Measurements from ENCODE around the gene NUP54.

Gene NUP54

GRCh38 chr4:76141241-76141640 is 7.0 kb downstream of the NUP54 start:
- no peak for DNase-seq (ENCODE audit: insufficient read length)
- TF ChIP-seq POLR2AphosphoS5 (IDR thresholded peaks at IDR 0.05; ENCODE audit: low read depth, low read length) (no peak), POLR2A (IDR thresholded peaks at IDR 0.05; ENCODE audit: low read depth, low read length) (no peak), TAF1 (IDR thresholded peaks at IDR 0.05; ENCODE audit: borderline replicate concordance, low read depth, low read length) (no peak)
- FAIRE-seq: no peak

GRCh38 chr4:76127754-76128153 is 20.4 kb downstream of the NUP54 start:
- DNase-seq (ENCODE audit: insufficient read length) (no peak), FAIRE-seq (no peak)
- TF ChIP-seq POLR2A (IDR thresholded peaks at IDR 0.05; ENCODE audit: low read depth, low read length): no peak
- TF ChIP-seq POLR2AphosphoS5 (IDR thresholded peaks at IDR 0.05; ENCODE audit: low read depth, low read length): no peak
- no peak for TF ChIP-seq TAF1 (IDR thresholded peaks at IDR 0.05; ENCODE audit: borderline replicate concordance, low read depth, low read length)

GRCh38 chr4:76125816-76126215 is 22.4 kb downstream of the NUP54 start:
- no peak for TF ChIP-seq POLR2A (IDR thresholded peaks at IDR 0.05; ENCODE audit: low read depth, low read length)
- TF ChIP-seq POLR2AphosphoS5 (IDR thresholded peaks at IDR 0.05; ENCODE audit: low read depth, low read length): no peak
- no peak for TF ChIP-seq TAF1 (IDR thresholded peaks at IDR 0.05; ENCODE audit: borderline replicate concordance, low read depth, low read length)
- no peak for DNase-seq (ENCODE audit: insufficient read length)
- no peak for FAIRE-seq

- TF ChIP-seq TAF1 (IDR thresholded peaks at IDR 0.05; ENCODE audit: borderline replicate concordance, low read depth, low read length) (no peak), POLR2A (IDR thresholded peaks at IDR 0.05; ENCODE audit: low read depth, low read length) (no peak), POLR2AphosphoS5 (IDR thresholded peaks at IDR 0.05; ENCODE audit: low read depth, low read length) (no peak)
- FAIRE-seq: no peak
- DNase-seq (ENCODE audit: insufficient read length): no peak
Measured at GRCh38 chr4:76120199-76120598, 28.0 kb downstream of the NUP54 start.

GRCh38 chr4:76117536-76117935 is 30.7 kb downstream of the NUP54 start:
- FAIRE-seq (no peak), DNase-seq (ENCODE audit: insufficient read length) (no peak)
- no peak for TF ChIP-seq POLR2AphosphoS5 (IDR thresholded peaks at IDR 0.05; ENCODE audit: low read depth, low read length)
- TF ChIP-seq TAF1 (IDR thresholded peaks at IDR 0.05; ENCODE audit: borderline replicate concordance, low read depth, low read length): no peak
- TF ChIP-seq POLR2A (IDR thresholded peaks at IDR 0.05; ENCODE audit: low read depth, low read length): no peak

GRCh38 chr4:76116821-76117220 is 31.4 kb downstream of the NUP54 start:
- DNase-seq (ENCODE audit: insufficient read length): no peak

GRCh38 chr4:76108467-76109181 is 39.6 kb downstream of the NUP54 start:
- DNase-seq (ENCODE audit: insufficient read length) (no peak), FAIRE-seq (peak; percentile 65)
- TF ChIP-seq POLR2AphosphoS5 (IDR thresholded peaks at IDR 0.05; ENCODE audit: low read depth, low read length): no peak
- no peak for TF ChIP-seq TAF1 (IDR thresholded peaks at IDR 0.05; ENCODE audit: borderline replicate concordance, low read depth, low read length)
- no peak for TF ChIP-seq POLR2A (IDR thresholded peaks at IDR 0.05; ENCODE audit: low read depth, low read length)

More at GRCh38 chr4:76116821-76117220, 31.4 kb downstream of the NUP54 start:
- no peak for TF ChIP-seq POLR2AphosphoS5 (IDR thresholded peaks at IDR 0.05; ENCODE audit: low read depth, low read length)
- TF ChIP-seq TAF1 (IDR thresholded peaks at IDR 0.05; ENCODE audit: borderline replicate concordance, low read depth, low read length): no peak
- no peak for TF ChIP-seq POLR2A (IDR thresholded peaks at IDR 0.05; ENCODE audit: low read depth, low read length)
- no peak for FAIRE-seq

- DNase-seq (ENCODE audit: insufficient read length) (no peak), FAIRE-seq (no peak)
- TF ChIP-seq TAF1 (IDR thresholded peaks at IDR 0.05; ENCODE audit: borderline replicate concordance, low read depth, low read length) (no peak), POLR2AphosphoS5 (IDR thresholded peaks at IDR 0.05; ENCODE audit: low read depth, low read length) (no peak), POLR2A (IDR thresholded peaks at IDR 0.05; ENCODE audit: low read depth, low read length) (no peak)
Measured at GRCh38 chr4:76106442-76106841, 41.8 kb downstream of the NUP54 start.

- DNase-seq (ENCODE audit: insufficient read length) (no peak), FAIRE-seq (no peak)
- TF ChIP-seq TAF1 (IDR thresholded peaks at IDR 0.05; ENCODE audit: borderline replicate concordance, low read depth, low read length) (no peak), POLR2A (IDR thresholded peaks at IDR 0.05; ENCODE audit: low read depth, low read length) (no peak), POLR2AphosphoS5 (IDR thresholded peaks at IDR 0.05; ENCODE audit: low read depth, low read length) (no peak)
Measured at GRCh38 chr4:76105652-76106051, 42.5 kb downstream of the NUP54 start.

GRCh38 chr4:76096076-76096475 is 52.1 kb downstream of the NUP54 start:
- TF ChIP-seq TAF1 (IDR thresholded peaks at IDR 0.05; ENCODE audit: borderline replicate concordance, low read depth, low read length) (no peak), POLR2A (IDR thresholded peaks at IDR 0.05; ENCODE audit: low read depth, low read length) (no peak), POLR2AphosphoS5 (IDR thresholded peaks at IDR 0.05; ENCODE audit: low read depth, low read length) (no peak)
- FAIRE-seq (no peak), DNase-seq (ENCODE audit: insufficient read length) (no peak)

GRCh38 chr4:76095568-76095967 is 52.6 kb downstream of the NUP54 start:
- no peak for FAIRE-seq
- DNase-seq (ENCODE audit: insufficient read length): no peak
- TF ChIP-seq POLR2A (IDR thresholded peaks at IDR 0.05; ENCODE audit: low read depth, low read length) (no peak), POLR2AphosphoS5 (IDR thresholded peaks at IDR 0.05; ENCODE audit: low read depth, low read length) (no peak)

- no peak for FAIRE-seq
Measured at GRCh38 chr4:76091052-76091451, 57.1 kb downstream of the NUP54 start.

More at GRCh38 chr4:76091052-76091451, 57.1 kb downstream of the NUP54 start:
- DNase-seq (ENCODE audit: insufficient read length): no peak
- no peak for TF ChIP-seq POLR2A (IDR thresholded peaks at IDR 0.05; ENCODE audit: low read depth, low read length)
- no peak for TF ChIP-seq TAF1 (IDR thresholded peaks at IDR 0.05; ENCODE audit: borderline replicate concordance, low read depth, low read length)
- no peak for TF ChIP-seq POLR2AphosphoS5 (IDR thresholded peaks at IDR 0.05; ENCODE audit: low read depth, low read length)
